ENCODE data around the gene MAP1LC3A. TPM values are rescaled to one million over a fixed set of nuclear protein-coding genes. Genes with fewer than 3 reads are reported as not detected.
A peak's percentile ranks its signal among the peaks of the same experiment; 100 is the strongest.

Gene MAP1LC3A
- total RNA-seq, 1 donor from 2014 or later: 6.6 TPM

DNA sequence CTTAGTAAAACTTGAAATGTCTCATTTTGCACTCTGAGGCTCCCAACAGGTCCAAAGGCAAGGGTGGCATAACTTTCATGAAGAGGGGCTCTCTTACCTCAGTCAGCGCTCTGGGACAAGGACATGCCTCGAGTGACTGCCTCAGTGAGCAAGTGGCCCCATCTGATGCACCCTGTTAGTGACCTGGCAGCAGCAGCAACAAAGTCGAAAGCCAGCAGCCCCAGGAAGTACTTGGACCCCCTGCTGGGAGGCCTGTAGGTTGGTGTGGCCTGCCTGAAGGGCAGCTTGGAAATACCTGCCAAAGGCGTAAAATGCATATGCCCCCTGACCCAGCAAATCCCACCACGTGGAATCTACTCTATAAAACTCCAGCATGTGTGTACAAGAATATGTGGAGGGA, 13.2 kb downstream of the MAP1LC3A start:
- peaks cover 5% of the 10 kb centered on the region for H3K36me3 ChIP-seq (ENCODE audit: control insufficient read depth, insufficient read depth, low read length)
- no peak for DNase-seq (ENCODE audit: low read depth)
- no peak for FAIRE-seq

DNA sequence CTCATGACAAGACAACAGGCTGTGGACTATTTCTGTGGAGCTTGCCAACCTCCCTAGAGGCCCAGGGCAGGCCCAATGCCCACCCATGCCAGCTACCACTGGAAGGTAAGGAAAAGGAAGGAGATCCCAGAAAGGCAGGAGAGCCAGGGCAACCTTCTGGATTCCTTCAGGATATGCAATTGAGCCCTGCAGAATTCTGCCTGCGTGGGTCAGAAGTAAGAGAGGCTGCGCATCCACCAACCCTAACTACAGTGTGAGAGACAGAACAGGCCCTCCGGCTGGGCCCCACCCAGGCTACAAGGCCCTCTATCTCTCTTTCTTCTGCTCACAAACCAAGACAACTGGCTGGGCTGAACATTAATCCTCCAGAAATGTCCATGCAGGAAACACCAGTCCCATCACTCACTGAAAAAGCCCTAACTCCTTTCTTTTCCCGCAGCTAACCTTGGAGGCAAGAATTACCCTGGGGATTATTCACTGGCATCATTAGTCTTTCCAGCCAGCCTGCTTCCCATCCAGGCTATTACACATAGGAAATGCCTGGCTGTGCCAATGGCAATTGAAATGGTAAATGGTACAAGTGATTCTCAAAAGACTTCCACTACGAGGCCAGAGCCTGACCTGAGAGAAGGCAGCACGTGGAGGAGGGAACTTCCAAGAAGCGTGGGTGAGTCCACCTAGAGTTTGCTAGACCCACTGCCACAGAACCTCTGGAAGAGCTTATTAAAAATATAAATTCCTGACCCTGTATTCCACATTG, 15.2 kb downstream of the MAP1LC3A start:
- no peaks in the 10 kb centered on the region for H3K27me3 ChIP-seq (ENCODE audit: control insufficient read depth, insufficient read depth, low read length)
- H3K4me3 ChIP-seq (ENCODE audit: low read depth, low read length): no peak overlapping the region
- DNase-seq (ENCODE audit: low read depth) (no peak), FAIRE-seq (no peak)
- TF ChIP-seq, protein P1, sequence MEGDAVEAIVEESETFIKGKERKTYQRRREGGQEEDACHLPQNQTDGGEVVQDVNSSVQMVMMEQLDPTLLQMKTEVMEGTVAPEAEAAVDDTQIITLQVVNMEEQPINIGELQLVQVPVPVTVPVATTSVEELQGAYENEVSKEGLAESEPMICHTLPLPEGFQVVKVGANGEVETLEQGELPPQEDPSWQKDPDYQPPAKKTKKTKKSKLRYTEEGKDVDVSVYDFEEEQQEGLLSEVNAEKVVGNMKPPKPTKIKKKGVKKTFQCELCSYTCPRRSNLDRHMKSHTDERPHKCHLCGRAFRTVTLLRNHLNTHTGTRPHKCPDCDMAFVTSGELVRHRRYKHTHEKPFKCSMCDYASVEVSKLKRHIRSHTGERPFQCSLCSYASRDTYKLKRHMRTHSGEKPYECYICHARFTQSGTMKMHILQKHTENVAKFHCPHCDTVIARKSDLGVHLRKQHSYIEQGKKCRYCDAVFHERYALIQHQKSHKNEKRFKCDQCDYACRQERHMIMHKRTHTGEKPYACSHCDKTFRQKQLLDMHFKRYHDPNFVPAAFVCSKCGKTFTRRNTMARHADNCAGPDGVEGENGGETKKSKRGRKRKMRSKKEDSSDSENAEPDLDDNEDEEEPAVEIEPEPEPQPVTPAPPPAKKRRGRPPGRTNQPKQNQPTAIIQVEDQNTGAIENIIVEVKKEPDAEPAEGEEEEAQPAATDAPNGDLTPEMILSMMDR (IDR thresholded peaks at IDR 0.05; ENCODE audit: insufficient read depth, low read length, severe bottlenecking): no peak
- H3K36me3 ChIP-seq (ENCODE audit: control insufficient read depth, insufficient read depth, low read length): peaks cover 5% of the 10 kb centered on the region

More for the DNA sequence above, 13.2 kb downstream of the MAP1LC3A start:
- Histone ChIP-seq H3K27me3 (ENCODE audit: control insufficient read depth, insufficient read depth, low read length) (no peaks in the 10 kb centered on the region), H3K4me3 (ENCODE audit: low read depth, low read length) (no peak overlapping the region)
- TF ChIP-seq, protein P1 (IDR thresholded peaks at IDR 0.05; ENCODE audit: insufficient read depth, low read length, severe bottlenecking): no peak

DNA sequence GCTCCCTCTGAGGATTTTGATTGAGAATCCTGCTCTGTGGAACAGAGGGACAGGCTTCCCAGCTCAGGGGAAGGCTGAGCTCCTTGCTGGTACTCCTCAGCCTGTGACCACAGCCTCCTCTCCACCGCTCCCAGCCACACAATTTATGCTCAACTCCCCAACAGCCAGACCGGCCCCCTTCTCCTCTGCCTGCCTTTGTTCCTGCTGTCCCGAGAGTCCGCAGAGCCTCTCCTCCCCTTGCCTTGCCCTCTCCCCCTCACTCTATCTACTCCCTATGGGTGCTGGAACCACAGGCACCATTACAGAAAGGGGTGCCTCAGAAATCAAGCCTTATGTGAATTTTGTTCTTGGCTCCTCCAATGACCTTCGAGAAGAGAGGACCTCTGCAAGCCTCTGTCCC, 15.9 kb downstream of the MAP1LC3A start:
- DNase-seq (ENCODE audit: low read depth): no peak
- FAIRE-seq: no peak
- H3K4me3 ChIP-seq (ENCODE audit: low read depth, low read length): no peak overlapping the region

DNA sequence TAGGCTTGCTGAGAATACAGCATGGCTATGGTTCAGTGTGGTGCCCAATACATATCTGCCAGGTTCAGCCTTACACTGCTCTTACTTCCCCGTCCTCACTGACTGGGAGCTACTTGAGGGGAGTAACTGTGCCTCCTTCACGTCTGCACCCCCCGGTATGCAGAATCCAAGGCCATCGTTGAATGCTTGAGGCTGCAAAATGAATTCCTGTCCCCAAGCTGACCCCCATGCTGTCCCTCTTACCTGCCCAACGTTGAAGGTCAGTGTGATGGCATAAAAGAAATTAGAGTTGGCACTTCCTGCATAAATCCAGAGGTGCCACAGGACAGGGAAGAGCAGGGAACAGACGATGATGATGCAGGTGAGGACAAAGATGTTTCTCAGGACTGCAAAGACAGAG, 16.3 kb downstream of the MAP1LC3A start:
- FAIRE-seq (peak; percentile 58), DNase-seq (ENCODE audit: low read depth) (no peak)
- no peaks in the 10 kb centered on the region for H3K27me3 ChIP-seq (ENCODE audit: control insufficient read depth, insufficient read depth, low read length)
- TF ChIP-seq, protein P1 (IDR thresholded peaks at IDR 0.05; ENCODE audit: insufficient read depth, low read length, severe bottlenecking): no peak
- no peak overlapping the region for H3K4me3 ChIP-seq (ENCODE audit: low read depth, low read length)
- peaks cover 5% of the 10 kb centered on the region for H3K36me3 ChIP-seq (ENCODE audit: control insufficient read depth, insufficient read depth, low read length)

More for the DNA sequence above, 15.9 kb downstream of the MAP1LC3A start:
- TF ChIP-seq, protein P1 (IDR thresholded peaks at IDR 0.05; ENCODE audit: insufficient read depth, low read length, severe bottlenecking): no peak
- H3K27me3 ChIP-seq (ENCODE audit: control insufficient read depth, insufficient read depth, low read length): no peaks in the 10 kb centered on the region
- H3K36me3 ChIP-seq (ENCODE audit: control insufficient read depth, insufficient read depth, low read length): peaks cover 5% of the 10 kb centered on the region

DNA sequence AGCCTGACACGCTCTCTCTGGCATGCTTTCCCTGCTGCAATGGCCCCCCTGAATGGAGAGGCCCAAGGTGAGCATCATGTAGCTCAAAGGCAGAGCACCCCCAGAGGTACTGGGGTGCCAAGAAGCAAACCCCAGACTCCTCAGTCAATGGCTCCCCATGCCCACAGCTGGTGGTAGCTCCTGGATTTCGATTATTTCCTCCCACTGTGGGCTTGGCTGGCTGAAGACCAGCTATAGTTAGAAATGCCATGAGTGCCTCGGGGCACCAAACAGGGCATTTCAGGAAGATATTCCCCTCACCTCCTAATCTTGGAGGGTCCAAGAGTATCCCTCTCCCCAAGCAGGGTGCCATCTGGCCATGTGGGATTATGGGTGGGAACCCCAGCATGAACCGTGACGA, 16.8 kb downstream of the MAP1LC3A start:
- Histone ChIP-seq H3K36me3 (ENCODE audit: control insufficient read depth, insufficient read depth, low read length) (peaks cover 5% of the 10 kb centered on the region), H3K4me3 (ENCODE audit: low read depth, low read length) (no peak overlapping the region), H3K27me3 (ENCODE audit: control insufficient read depth, insufficient read depth, low read length) (no peaks in the 10 kb centered on the region)
- TF ChIP-seq, protein P1 (IDR thresholded peaks at IDR 0.05; ENCODE audit: insufficient read depth, low read length, severe bottlenecking): no peak
- DNase-seq (ENCODE audit: low read depth) (no peak), FAIRE-seq (no peak)

DNA sequence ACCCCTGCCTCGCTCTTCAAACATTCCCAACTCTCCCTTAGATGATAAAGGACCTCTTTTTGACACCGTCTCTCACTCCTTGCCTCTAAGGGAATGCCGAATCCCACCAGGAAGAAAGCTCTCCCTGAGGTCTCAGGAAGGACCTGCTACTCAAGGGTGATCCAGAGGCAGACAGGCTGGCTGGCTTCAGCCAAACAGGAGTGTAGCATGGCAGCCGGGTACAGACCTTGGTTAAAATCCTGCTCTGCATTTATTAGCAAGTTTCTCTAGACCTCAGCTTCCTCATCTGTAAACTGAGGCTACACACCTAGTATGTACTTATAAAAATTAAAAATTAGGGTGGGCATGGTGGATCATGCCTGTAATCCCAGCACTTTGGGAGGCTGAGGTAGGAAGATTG, 17.2 kb downstream of the MAP1LC3A start:
- Histone ChIP-seq H3K27me3 (ENCODE audit: control insufficient read depth, insufficient read depth, low read length) (no peaks in the 10 kb centered on the region), H3K36me3 (ENCODE audit: control insufficient read depth, insufficient read depth, low read length) (peaks cover 5% of the 10 kb centered on the region), H3K4me3 (ENCODE audit: low read depth, low read length) (no peak overlapping the region)
- TF ChIP-seq, protein P1 (IDR thresholded peaks at IDR 0.05; ENCODE audit: insufficient read depth, low read length, severe bottlenecking): no peak
- FAIRE-seq (no peak), DNase-seq (ENCODE audit: low read depth) (no peak)
